Tibial nerve (tissue), 4 donors: ENCODE measurements around the gene CIZ1.

Source experiments
- EP300 ChIP-seq, 2 donors: sonication (generic); formaldehyde crosslinking; IDR thresholded peaks; one replicate each; pipeline ENCODE4 v1.6.1; 2017; ENCODE audit warnings: antibody characterized with exemption in 2 of 2, mild to moderate bottlenecking in 1 of 2
- POLR2A ChIP-seq, 2 donors: fragments of 450-650 bp; IDR thresholded peaks; one replicate each; pipeline ENCODE4 v1.6.1; 2017; ENCODE audit warnings: antibody characterized with exemption in 2 of 2, mild to moderate bottlenecking in 2 of 2, moderate library complexity in 2 of 2
- TF ChIP-seq, protein P1 (sequence below), 5 experiments: fragments of 200-600 bp in 3 of 5; fragments of 450-650 bp in 2 of 5; sonication (generic) in 3 of 5; IDR thresholded peaks; one replicate each; pipeline ENCODE4 v1.5.1; 2016 to 2019; ENCODE audit warnings: antibody characterized with exemption in 5 of 5, mild to moderate bottlenecking in 3 of 5, moderate library complexity in 2 of 5

DNA sequence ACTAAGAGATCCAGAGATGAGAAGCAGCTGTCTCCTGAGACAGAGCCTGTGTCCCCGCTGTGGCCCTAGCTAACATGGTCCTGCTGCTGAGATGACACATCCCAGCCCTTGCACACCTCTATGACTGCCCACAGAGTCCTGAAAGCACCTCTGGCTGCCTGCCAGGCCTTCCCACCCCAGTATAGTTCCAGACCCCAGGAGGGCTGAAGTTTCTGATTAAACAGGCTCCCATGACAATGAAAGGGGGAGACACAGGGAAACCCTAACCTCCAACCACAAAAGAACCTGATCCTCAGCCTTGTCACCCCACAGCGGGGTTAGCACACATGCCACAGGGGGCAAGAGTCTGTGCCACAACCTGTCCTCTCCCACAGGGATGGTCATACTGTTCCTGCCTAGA is 15.6 kb downstream of the CIZ1 start:
- TF ChIP-seq, protein P1, sequence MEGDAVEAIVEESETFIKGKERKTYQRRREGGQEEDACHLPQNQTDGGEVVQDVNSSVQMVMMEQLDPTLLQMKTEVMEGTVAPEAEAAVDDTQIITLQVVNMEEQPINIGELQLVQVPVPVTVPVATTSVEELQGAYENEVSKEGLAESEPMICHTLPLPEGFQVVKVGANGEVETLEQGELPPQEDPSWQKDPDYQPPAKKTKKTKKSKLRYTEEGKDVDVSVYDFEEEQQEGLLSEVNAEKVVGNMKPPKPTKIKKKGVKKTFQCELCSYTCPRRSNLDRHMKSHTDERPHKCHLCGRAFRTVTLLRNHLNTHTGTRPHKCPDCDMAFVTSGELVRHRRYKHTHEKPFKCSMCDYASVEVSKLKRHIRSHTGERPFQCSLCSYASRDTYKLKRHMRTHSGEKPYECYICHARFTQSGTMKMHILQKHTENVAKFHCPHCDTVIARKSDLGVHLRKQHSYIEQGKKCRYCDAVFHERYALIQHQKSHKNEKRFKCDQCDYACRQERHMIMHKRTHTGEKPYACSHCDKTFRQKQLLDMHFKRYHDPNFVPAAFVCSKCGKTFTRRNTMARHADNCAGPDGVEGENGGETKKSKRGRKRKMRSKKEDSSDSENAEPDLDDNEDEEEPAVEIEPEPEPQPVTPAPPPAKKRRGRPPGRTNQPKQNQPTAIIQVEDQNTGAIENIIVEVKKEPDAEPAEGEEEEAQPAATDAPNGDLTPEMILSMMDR (IDR thresholded peaks at IDR 0.05), result no peak
- TF ChIP-seq POLR2A (IDR thresholded peaks at IDR 0.05), result no peak
- no peak for TF ChIP-seq EP300 (IDR thresholded peaks at IDR 0.05)
